GM12878 (cell line): Measurements from ENCODE around the gene SCN10A.

ENCODE experiments used
- EZH2 ChIP-seq: IDR thresholded peaks from 2 replicates; pipeline ENCODE4 v1.6.1; 2012; ENCODE audit warnings: low read depth, mild to moderate bottlenecking, control low read depth, inconsistent platforms, low read length, borderline replicate concordance; ENCODE audit not compliant: control insufficient read depth
- GATAD2B ChIP-seq: fragments of 450-650 bp; conservative IDR thresholded peaks from 2 replicates; pipeline ENCODE4 v1.6.1; 2017; ENCODE audit warnings: low read depth, mild to moderate bottlenecking, moderate library complexity
- MTA3 ChIP-seq: IDR thresholded peaks from 2 replicates; pipeline ENCODE4 v1.6.1; 2012; ENCODE audit warnings: low read length, inconsistent platforms, borderline replicate concordance
- TF ChIP-seq, protein P1 (sequence below), 3 experiments: IDR thresholded peaks in 2 of 3; conservative IDR thresholded peaks in 1 of 3; 2 replicates each; pipeline ENCODE4 v1.5.1; 2011; ENCODE audit warnings: low read depth in 3 of 3, low read length in 3 of 3, mild to moderate bottlenecking in 3 of 3, control low read depth in 2 of 3, moderate library complexity in 2 of 3, inconsistent platforms in 1 of 3, mixed read lengths in 1 of 3; ENCODE audit not compliant: control insufficient read depth in 2 of 3, insufficient read depth in 1 of 3; ENCODE audit errors: extremely low read depth in 1 of 3
- TF ChIP-seq, protein P2 (sequence below): IDR thresholded peaks from 2 replicates; pipeline ENCODE4 v1.6.1; 2011; ENCODE audit warnings: low read depth, mild to moderate bottlenecking, low read length, moderate library complexity, borderline replicate concordance; ENCODE audit errors: extremely low read depth

DNA sequence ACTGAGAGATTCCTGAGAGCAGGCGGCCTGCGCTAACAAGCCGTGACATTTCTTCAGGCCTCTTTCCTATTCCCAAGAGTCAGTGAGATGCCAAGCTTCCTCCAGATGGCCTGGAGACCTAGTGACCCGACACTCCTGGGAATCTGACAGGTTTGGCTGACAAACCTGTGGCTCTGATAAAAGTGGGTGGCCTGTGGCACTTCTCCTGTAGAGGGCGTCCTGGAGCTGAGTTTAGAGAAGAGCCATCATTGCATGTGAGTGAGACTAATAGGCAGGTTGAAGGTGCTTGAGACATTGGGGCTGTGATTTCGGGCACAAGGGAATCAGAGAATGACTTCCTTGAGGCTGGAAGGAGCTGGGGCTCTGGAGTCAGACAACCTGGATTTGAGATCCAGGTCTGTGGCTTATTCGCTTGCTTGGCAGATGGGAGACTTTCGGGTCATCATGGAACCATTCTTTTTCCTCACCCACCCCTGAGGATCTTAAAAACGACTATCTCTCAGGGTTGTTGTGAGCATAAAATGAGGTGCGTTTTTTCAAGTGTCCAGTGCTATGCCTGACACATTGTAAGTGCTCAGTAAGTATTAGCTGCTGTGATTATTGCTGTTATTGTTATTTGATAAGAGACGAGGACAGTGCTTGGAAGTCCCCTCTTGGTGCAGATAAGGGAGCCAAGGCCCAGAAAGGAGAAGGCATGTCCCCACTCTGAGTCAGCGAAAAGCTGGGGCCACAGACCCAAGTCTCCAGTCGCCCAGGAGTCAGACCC is 77.2 kb downstream of the SCN10A start:
- no peak for TF ChIP-seq GATAD2B
- TF ChIP-seq, protein P1, sequence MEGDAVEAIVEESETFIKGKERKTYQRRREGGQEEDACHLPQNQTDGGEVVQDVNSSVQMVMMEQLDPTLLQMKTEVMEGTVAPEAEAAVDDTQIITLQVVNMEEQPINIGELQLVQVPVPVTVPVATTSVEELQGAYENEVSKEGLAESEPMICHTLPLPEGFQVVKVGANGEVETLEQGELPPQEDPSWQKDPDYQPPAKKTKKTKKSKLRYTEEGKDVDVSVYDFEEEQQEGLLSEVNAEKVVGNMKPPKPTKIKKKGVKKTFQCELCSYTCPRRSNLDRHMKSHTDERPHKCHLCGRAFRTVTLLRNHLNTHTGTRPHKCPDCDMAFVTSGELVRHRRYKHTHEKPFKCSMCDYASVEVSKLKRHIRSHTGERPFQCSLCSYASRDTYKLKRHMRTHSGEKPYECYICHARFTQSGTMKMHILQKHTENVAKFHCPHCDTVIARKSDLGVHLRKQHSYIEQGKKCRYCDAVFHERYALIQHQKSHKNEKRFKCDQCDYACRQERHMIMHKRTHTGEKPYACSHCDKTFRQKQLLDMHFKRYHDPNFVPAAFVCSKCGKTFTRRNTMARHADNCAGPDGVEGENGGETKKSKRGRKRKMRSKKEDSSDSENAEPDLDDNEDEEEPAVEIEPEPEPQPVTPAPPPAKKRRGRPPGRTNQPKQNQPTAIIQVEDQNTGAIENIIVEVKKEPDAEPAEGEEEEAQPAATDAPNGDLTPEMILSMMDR (IDR thresholded peaks at IDR 0.05 in 2 of 3, conservative IDR thresholded peaks at IDR 0.05 in 1 of 3; ENCODE audit: control insufficient read depth in 2 of 3, extremely low read depth in 1 of 3, insufficient read depth in 1 of 3, low read depth in 3 of 3, low read length in 3 of 3) = peak; percentile 49 to 63 (median 60)
- TF ChIP-seq EZH2 = no peak
- no peak for TF ChIP-seq MTA3
- TF ChIP-seq, protein P2, sequence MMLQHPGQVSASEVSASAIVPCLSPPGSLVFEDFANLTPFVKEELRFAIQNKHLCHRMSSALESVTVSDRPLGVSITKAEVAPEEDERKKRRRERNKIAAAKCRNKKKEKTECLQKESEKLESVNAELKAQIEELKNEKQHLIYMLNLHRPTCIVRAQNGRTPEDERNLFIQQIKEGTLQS = no peak
